Osteoblast (primary cell): ENCODE measurements around the gene TMPRSS9. TPM values are rescaled to one million over a fixed set of nuclear protein-coding genes. Genes with fewer than 3 reads are reported as not detected.

Experiments used
- DNase-seq: peaks from one replicate; pipeline ENCODE4 v3.0.0; 2011; ENCODE audit warnings: low spot score, mixed read lengths; ENCODE audit not compliant: insufficient read length; ENCODE audit errors: missing footprints
- H2AFZ ChIP-seq: 2 replicates; pipeline ENCODE4 v1.6.0; 2011; ENCODE audit warnings: mild to moderate bottlenecking, low read length
- H3K27ac ChIP-seq: 2 replicates; pipeline ENCODE4 v1.5.1; 2011; ENCODE audit warnings: mild to moderate bottlenecking, low read depth, low read length, moderate library complexity
- H3K27me3 ChIP-seq: 2 replicates; pipeline ENCODE4 v1.6.0; 2012; ENCODE audit warnings: mild to moderate bottlenecking, control low read depth, inconsistent platforms, low read length, moderate library complexity; ENCODE audit not compliant: insufficient read depth
- H3K36me3 ChIP-seq: 2 replicates; pipeline ENCODE4 v1.5.1; 2011; ENCODE audit warnings: mild to moderate bottlenecking, low read length, control low read depth, moderate library complexity; ENCODE audit not compliant: insufficient read depth
- H3K4me1 ChIP-seq: 2 replicates; pipeline ENCODE4 v1.5.1; 2011; ENCODE audit warnings: mild to moderate bottlenecking, low read length, control low read depth, moderate library complexity; ENCODE audit not compliant: insufficient read depth
- H3K4me2 ChIP-seq: 2 replicates; pipeline ENCODE4 v1.6.0; 2011; ENCODE audit warnings: mild to moderate bottlenecking, low read length; ENCODE audit not compliant: insufficient read depth
- H3K4me3 ChIP-seq: fragments of 200-600 bp; sonication (generic); 3 replicates; pipeline ENCODE4 v1.5.1; 2012; ENCODE audit warnings: mild to moderate bottlenecking, low read length, inconsistent platforms; ENCODE audit not compliant: insufficient read depth
- H3K79me2 ChIP-seq: 2 replicates; pipeline ENCODE4 v1.6.0; 2012; ENCODE audit warnings: mild to moderate bottlenecking, low read length, control low read depth, inconsistent platforms; ENCODE audit not compliant: insufficient read depth
- H3K9me3 ChIP-seq: 2 replicates; pipeline ENCODE4 v1.5.1; 2011; ENCODE audit warnings: low read depth, low read length, control low read depth
- H4K20me1 ChIP-seq: 2 replicates; pipeline ENCODE4 v1.6.0; 2012; ENCODE audit warnings: mild to moderate bottlenecking, low read length, control low read depth; ENCODE audit not compliant: insufficient read depth
- total RNA-seq: library from RNA; depleted of rRNA; stranded (reverse); fragments of >200 nt; gene quantifications from 2 replicates; pipeline ENCODE4 v1.2.3, GENCODE V29; 2012
- TF ChIP-seq, protein P1 (sequence below): IDR thresholded peaks from 2 replicates; pipeline ENCODE4 v1.5.1; 2011; ENCODE audit warnings: mild to moderate bottlenecking, low read depth, low read length, moderate library complexity; ENCODE audit errors: extremely low read depth

The TMPRSS9 gene
- total RNA-seq, 1 donor = 1.1 TPM

DNA sequence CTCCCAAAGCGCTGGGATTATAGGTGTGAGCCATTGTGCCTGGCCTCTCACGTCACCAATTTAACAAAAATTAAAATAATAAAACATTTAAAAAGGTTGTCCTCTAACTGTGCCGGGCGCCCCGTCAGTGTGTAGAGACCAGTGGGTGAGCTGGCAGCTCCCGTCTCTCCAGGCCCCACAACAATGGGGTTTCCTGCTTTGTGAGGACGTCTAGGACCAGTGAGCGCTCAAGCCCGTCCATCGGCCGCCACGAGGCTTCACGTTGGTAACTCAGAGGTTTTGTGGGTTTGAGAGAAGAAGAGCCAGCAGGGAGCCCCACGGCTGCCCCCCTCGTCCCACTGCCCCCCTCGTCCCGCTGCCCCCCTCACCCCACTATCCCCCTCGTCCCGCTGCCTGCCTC is 36.4 kb upstream of the TMPRSS9 start:
- Histone ChIP-seq H3K9me3 (no peaks in the 10 kb centered on the region), H3K36me3 (peaks cover 15% of the 10 kb centered on the region), H3K27ac (no peak overlapping the region), H4K20me1 (peaks cover 14% of the 10 kb centered on the region), H3K4me2 (no peak overlapping the region), H3K4me3 (no peak overlapping the region), H3K27me3 (no peaks in the 10 kb centered on the region), H3K4me1 (peaks cover 9% of the 10 kb centered on the region), H2AFZ (no peak overlapping the region), H3K79me2 (peaks cover 41% of the 10 kb centered on the region)
- DNase-seq = no peak
- TF ChIP-seq, protein P1, sequence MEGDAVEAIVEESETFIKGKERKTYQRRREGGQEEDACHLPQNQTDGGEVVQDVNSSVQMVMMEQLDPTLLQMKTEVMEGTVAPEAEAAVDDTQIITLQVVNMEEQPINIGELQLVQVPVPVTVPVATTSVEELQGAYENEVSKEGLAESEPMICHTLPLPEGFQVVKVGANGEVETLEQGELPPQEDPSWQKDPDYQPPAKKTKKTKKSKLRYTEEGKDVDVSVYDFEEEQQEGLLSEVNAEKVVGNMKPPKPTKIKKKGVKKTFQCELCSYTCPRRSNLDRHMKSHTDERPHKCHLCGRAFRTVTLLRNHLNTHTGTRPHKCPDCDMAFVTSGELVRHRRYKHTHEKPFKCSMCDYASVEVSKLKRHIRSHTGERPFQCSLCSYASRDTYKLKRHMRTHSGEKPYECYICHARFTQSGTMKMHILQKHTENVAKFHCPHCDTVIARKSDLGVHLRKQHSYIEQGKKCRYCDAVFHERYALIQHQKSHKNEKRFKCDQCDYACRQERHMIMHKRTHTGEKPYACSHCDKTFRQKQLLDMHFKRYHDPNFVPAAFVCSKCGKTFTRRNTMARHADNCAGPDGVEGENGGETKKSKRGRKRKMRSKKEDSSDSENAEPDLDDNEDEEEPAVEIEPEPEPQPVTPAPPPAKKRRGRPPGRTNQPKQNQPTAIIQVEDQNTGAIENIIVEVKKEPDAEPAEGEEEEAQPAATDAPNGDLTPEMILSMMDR = no peak

DNA sequence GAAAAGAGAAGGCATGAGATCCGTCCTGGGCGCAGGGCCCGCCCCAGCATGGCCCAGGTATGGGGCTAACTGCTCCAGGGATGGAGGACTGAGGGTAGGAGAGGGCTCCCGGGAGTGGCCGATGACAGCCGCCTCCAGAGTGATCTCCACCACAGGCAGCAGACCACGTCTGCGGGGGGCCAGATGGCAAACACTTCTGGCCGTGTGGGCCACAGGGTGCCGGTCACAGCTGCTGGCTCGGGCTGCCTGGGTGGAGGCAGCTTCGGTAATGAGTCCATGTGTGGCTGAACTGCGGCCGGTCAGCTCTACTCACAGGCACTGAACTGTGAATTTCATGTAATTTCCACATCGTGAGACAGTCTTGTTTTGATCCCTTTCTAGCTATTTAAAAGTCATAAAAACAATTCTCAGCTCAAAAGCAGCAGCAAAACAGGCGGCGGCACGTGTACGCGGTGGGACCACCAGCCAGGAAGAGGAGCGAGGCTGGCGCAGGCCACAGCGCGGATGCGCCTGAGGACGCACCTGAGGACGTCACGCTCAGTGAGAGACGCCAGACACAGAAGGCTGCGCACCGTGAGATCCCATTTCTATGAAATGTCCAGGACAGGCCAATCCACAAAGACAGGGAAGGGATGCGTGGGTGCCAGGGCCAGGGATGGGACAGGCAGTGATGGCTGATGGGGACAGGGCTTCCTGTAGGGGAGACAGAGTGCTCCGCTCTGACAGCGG is 35.7 kb upstream of the TMPRSS9 start:
- no peak overlapping the region for H3K4me3 ChIP-seq
- DNase-seq = no peak
- peaks cover 15% of the 10 kb centered on the region for H3K36me3 ChIP-seq
- no peaks in the 10 kb centered on the region for H3K9me3 ChIP-seq
- no peak overlapping the region for H3K27ac ChIP-seq
- TF ChIP-seq, protein P1 = no peak
- H2AFZ ChIP-seq = no peak overlapping the region
- no peak overlapping the region for H3K4me2 ChIP-seq
- peaks cover 14% of the 10 kb centered on the region for H4K20me1 ChIP-seq
- peaks cover 48% of the 10 kb centered on the region for H3K79me2 ChIP-seq
- peaks cover 14% of the 10 kb centered on the region for H3K4me1 ChIP-seq
- H3K27me3 ChIP-seq = no peaks in the 10 kb centered on the region

DNA sequence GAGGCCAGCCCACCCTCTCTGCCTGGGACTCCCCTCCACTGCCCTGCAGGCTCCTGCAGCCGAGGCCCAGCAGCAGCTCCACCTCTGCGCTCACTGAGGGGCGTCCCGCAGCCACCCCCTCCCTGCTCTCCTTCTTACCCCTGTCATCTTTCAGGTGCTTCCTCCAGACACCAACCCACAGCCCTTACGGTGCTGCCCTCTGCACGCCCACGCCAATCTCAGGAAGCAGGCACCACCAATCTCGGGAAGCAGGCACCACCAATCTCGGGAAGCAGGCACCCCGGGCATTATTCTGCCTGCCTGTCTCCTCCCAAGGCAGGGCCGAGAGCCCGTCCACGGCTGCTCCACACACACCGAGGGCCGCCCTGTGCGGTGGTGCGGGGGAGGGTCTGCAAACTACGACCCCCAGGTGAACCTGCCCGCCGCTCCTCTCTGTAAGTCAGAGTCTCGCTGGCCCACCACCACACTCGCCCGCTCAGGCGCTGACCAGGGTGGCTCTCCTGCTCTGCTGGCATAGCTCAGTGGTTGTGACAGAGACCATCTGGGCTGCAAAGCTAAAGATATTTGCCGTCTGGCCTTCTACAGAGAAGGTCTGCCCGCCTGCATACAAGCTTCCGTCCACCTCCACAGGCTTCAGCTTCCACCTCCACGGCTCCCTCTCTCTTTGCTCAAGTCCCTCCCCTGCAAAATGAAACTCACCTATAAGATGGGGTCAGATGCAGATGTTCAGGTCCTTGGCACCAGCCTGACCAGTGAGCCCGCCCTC is 34.6 kb upstream of the TMPRSS9 start:
- H3K4me3 ChIP-seq = no peak overlapping the region
- peaks cover 17% of the 10 kb centered on the region for H4K20me1 ChIP-seq
- peaks cover 57% of the 10 kb centered on the region for H3K79me2 ChIP-seq
- no peak overlapping the region for H3K27ac ChIP-seq
- H3K4me2 ChIP-seq = no peak overlapping the region
- TF ChIP-seq, protein P1 = no peak
- H3K36me3 ChIP-seq = peaks cover 15% of the 10 kb centered on the region
- H3K27me3 ChIP-seq = no peaks in the 10 kb centered on the region
- no peaks in the 10 kb centered on the region for H3K9me3 ChIP-seq
- H3K4me1 ChIP-seq = peaks cover 19% of the 10 kb centered on the region
- no peak for DNase-seq
- H2AFZ ChIP-seq = no peak overlapping the region
